ENCODE measurements around the gene DHX30.

DHX30 gene

GRCh38 chr3:47888986-47889757 lies 86.2 kb downstream of the DHX30 start:
- no peak for FAIRE-seq

- FAIRE-seq, result no peak
These were observed 87.3 kb downstream of the DHX30 start for GRCh38 chr3:47890126-47890827.

- no peak for FAIRE-seq
These were observed 88.1 kb downstream of the DHX30 start for GRCh38 chr3:47890828-47891612.

DNA sequence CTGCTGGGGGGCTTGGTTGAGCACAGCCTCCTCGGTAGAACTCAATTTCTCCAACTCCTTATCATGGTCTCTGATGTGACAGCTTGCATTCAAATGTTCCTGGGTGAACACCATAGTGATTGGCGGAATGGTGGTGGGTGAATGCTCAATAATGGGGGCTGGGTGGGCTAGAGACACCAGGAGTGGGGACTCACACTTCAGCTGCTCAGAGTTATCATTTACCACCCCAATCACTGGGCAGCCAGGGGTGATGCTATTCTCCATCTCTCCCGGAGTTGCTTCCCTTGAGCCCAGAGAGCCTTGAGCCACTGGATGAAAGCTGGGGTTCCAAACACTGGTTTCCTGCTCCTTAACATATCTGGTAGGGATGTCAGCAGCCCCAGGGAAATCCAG lies 88.7 kb downstream of the DHX30 start:
- no peak for FAIRE-seq

- no peak for FAIRE-seq
These were observed 89.5 kb downstream of the DHX30 start for GRCh38 chr3:47892286-47893040.

- no peak for FAIRE-seq
These were observed 92.3 kb downstream of the DHX30 start for GRCh38 chr3:47895241-47895640.

DNA sequence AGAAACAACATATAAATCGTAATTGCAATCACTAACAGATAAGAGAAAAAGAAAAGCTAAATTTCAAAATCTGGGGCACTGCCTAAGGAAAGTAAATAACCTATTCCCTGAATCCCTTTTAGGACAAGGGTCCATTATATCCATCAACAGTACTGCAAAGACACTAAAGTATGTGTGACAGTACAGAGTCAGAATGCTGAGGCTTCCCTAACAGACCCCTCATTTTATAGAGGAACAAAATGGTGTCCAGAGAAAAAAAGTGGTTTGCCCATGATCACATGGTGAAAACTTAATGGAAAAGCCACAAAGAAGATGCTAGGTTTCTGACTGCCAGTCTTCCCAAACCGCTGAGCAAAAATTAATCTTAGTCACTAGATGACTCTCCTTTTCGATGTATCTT lies 93.8 kb downstream of the DHX30 start:
- FAIRE-seq, result no peak

DNA sequence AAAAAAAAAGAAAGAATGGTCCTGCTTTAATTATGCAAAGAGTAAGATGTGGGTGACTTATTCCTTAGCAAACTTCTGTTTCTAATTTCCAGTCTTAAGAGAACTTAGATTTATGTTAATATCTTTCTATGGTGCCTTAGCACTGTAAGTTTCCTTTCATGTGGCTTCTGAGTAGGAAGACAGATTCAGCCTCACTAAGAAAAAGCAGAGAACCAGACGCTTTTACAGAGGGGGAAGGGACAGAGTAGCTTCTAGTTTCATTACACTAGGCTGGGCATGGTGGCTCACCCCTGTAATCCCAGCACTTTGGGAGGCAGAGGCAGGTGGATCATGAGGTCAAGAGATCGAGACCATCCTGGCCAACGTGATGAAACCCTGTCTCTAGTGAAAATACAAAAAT lies 95.0 kb downstream of the DHX30 start:
- no peak for FAIRE-seq

GRCh38 chr3:47899495-47900108 lies 96.7 kb downstream of the DHX30 start:
- FAIRE-seq, result no peak
